RKO (cell line): ENCODE results near the gene SPATA31D3.
"Not testable (repeated sequence)": the region's sequence is repeated elsewhere in the genome, so short reads cannot be mapped to it uniquely, and the experiment has no call there.

Source experiments
- DNase-seq: peaks from one replicate; pipeline ENCODE4 v3.0.0-alpha.2; 2016; ENCODE audit warnings: low spot score

Gene SPATA31D3

GRCh38 chr9:81943393-81943792, at the start of gene SPATA31D3:
Gene SPATA31D3, plus strand, starts transcription at chr9:81943500. Its CDS starts 86 bp downstream, at chr9:81943586.
- not testable (repeated sequence) for DNase-seq

DNA sequence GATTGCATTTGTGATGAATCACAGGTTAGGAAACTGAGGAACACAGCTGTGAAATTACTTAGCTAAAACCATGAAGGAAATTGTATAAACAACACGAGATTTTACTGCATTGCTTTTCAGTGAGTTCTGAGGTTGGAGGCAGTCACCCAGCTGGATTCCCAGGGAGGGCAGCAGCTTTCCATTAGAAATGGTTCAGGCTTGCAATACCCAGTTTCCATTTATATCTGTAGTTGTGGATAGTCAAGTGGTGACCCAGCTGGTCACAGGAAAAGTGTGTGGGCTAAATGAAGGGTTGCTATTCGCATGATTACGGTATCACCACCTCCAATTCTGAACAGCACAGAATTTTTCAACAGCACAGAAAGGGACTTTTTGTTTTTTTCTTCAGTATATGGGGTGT, 49.4 kb upstream of the SPATA31D3 start:
- DNase-seq, result no peak

DNA sequence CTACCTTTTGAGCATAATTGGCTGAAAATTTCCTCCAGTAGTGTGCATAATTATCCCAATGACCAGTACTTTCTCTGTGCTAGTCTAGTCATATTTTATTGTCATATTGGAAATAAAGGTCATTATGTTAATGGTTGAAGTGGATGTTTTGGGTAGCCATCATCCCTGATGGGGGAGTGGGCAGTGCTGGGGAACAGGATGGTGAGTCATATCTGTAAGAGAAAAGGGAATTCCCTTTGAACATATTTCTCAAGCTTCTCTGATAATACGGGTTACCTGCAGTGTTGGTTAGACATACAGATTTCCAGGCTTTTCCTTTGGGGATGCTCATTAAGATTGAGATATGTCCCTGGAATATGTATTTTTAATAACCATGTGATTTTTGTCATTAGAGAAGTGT, 48.4 kb upstream of the SPATA31D3 start:
- no peak for DNase-seq

DNA sequence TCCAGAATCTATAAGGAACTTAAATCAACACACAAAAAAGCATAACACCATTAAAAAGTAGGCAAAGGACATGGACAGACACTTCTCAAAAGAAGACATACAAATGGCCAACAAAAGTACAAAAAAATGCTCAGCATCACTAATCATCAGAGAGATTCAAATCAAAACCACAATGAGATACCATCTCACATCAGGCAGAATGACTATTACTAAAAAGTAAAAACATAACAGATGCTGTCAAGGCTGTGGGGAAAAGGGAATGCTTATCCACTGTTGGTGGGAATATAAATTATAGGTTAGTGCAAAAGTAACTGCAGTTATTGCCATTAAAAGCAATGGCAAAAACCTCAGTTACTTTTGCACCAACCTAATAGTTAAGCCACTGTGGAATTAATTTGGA, 47.2 kb upstream of the SPATA31D3 start:
- DNase-seq, result no peak

DNA sequence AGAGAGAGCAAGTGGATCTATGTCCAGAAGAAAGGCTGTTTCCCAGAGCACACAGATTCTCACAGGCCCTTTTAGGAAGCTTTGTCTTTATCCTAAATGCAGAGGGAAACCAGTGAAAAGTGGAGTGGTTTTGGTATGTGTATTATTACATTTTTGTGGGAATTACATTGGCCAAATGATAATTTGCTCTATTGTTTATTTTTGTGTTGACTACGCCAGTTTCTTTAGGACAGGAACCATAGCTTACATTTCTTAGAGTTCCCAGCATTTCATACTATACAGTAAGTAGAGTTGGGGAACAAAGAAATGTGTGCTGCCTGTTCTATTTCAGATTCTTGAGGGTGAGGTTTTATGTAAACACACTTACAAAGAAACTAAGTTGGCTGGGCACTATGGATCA, 44.4 kb upstream of the SPATA31D3 start:
- no peak for DNase-seq

DNA sequence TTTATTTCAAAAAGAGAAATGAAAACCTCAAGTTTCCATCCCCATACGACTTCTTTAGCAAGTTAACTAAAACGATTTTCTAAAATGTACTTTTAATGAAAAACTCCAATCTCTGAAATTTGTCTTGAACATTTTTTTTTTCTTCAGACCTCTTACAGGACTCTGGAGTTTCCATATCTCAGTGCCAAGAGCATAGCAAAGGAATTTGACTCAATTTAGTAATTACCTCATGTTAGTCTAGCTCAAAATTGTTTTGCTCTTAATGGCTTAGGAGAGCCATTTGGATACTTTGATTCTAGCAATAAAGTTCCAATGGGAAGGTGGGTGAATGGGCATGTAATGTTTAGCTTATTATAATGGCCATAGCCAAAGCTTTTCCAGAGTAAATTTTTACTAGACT, 41.1 kb upstream of the SPATA31D3 start:
- no peak for DNase-seq

DNA sequence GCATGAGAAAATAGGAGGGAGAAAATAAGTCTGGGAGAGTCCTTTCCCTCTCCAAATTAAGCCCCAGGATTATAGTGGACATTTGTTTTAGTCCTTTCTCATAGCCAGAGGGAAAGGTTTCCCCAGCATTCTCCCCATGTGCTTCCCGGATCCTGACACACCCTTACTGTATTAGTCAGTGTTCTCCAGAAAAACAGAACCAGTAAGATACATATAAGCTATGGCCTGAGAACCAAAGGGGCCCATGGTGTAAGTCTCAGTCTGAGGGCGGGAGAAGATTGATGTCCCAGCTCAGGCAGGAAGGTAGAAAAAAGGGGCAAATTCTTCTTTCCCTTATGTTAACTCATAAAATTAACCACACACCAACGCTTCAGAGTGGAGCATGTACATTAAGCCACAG, 40.7 kb upstream of the SPATA31D3 start:
- no peak for DNase-seq

- no peak for DNase-seq
These were observed 36.6 kb upstream of the SPATA31D3 start for GRCh38 chr9:81906671-81907070.

DNA sequence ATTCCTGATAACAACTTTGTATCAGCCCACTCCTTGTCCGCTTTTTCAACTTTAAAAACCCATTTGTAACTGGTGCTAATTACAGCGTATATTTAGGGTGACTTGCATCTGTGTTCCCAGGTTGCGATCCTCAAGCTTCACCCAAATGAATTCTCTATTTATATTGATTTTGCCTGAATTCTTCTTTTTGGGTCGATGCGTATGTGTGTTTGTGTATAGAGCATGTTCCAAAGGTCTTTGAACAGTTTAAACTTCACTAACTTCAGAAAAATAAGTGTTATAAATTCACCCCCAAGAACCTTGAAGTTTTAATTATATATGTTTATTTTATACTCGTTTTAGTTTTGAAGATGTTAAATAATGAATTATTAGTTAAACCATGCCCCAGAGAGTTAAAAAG, 31.2 kb upstream of the SPATA31D3 start:
- DNase-seq, result no peak

- no peak for DNase-seq
These were observed 27.3 kb upstream of the SPATA31D3 start for GRCh38 chr9:81915801-81916505.

- DNase-seq, result not testable (repeated sequence)
These were observed 24.8 kb upstream of the SPATA31D3 start for GRCh38 chr9:81918507-81918906.

DNA sequence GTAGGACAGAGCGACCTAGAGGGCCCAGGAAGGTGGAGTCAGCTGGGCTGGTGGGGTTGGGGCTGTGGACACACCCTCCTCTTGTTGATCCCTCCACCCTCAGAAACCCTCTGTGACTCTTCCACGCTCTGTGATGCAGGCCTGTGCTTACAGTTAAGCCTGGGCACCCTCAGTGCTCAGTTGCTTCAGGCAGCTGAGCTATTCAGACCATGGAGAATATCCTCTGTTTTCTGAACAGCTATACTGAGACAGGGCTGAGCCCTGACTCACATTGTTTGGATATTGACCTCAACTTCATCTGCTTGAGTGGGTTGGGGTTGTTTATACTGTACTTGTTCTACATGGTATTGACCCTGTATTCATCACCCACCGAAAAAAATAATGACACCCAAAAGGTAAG, 15.0 kb upstream of the SPATA31D3 start, which contains the start of gene SPATA31D4:
SPATA31D4 (plus strand) TSS at position 124 of the 400 bp plus-strand sequence; CDS start at position 210, 86 bp downstream.
- not testable (repeated sequence) for DNase-seq

GRCh38 chr9:81930147-81930546, 13.2 kb upstream of the SPATA31D3 start:
- not testable (repeated sequence) for DNase-seq

GRCh38 chr9:81933547-81933946, 9.8 kb upstream of the SPATA31D3 start:
- not testable (repeated sequence) for DNase-seq

DNA sequence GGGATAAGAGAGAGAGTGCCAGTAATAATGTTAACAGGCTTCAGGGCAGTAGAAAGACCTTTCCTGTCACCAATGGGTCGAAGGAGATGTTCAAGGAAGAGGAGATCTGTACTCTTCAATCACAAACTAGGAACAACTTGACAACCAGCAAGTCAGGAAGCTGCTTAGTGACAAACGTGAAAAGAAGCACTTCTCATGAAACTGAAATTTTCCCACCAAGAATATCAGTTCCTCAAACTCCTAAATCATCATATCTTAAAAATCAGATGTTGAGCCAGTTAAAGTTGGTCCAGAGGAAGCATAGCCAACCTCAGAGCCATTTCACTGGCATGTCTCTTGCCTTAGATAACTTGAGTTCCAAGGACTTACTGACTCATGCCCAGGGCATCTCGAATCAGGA, 5.3 kb downstream of the SPATA31D3 start:
- not testable (repeated sequence) for DNase-seq

GRCh38 chr9:81953096-81953495, 9.8 kb downstream of the SPATA31D3 start:
- no peak for DNase-seq

GRCh38 chr9:81955625-81956024, 12.3 kb downstream of the SPATA31D3 start:
- no peak for DNase-seq

- DNase-seq, result no peak
These were observed 21.2 kb downstream of the SPATA31D3 start for GRCh38 chr9:81964218-81965171.

DNA sequence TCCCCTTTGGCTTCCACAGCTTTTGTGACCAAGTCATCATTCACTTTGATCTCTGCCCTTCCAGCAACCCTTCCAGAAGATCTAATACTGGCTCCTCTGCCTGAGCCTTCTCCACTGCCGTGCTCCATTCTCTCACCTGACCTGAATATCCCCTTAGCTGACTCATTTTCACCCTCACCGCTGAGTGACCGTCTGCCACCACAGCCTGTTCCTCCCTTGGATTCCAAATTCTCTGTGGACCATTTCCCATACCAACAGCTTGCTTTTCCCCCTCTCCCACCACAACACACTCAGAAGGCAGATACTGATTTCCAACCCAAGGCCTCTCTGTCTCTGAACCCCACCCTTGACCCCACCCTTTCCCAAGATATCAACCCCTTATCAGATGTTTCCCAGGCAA, 24.7 kb downstream of the SPATA31D3 start:
- no peak for DNase-seq

GRCh38 chr9:81969971-81970370, 26.7 kb downstream of the SPATA31D3 start:
- DNase-seq, result no peak

- no peak for DNase-seq
These were observed 28.4 kb downstream of the SPATA31D3 start for GRCh38 chr9:81971727-81972126.

DNA sequence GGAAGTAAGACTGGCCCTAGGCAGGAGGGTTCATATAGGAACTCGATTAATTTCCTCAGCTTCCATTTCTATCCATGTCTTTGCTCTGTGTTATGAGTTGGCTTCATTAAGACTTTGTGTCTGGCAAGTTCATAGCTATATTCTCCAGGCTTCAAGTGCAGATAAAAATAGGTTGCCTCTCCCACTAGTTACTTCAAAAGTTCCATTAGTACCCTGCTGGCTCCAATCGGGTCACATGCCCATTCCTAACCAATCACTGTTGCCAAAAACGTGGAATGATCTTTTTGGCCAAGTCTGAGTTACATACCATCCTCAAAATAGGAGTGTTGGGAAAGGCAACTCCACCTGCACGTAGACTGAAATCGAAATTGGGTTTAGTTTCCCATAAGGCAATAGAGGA, 31.5 kb downstream of the SPATA31D3 start:
- DNase-seq, result no peak

GRCh38 chr9:81976351-81976750, 33.1 kb downstream of the SPATA31D3 start:
- no peak for DNase-seq
